ENCODE measurements around the gene FNDC3A. TPM values are rescaled to one million over a fixed set of nuclear protein-coding genes. Genes with fewer than 3 reads are reported as not detected.

Gene FNDC3A
- 13.4 to 23.4 TPM (median 20.6 TPM) in 5 replicates for total RNA-seq (2022; extraction: Qiagen RNA extraction; ENCODE audit: low read depth)

DNA sequence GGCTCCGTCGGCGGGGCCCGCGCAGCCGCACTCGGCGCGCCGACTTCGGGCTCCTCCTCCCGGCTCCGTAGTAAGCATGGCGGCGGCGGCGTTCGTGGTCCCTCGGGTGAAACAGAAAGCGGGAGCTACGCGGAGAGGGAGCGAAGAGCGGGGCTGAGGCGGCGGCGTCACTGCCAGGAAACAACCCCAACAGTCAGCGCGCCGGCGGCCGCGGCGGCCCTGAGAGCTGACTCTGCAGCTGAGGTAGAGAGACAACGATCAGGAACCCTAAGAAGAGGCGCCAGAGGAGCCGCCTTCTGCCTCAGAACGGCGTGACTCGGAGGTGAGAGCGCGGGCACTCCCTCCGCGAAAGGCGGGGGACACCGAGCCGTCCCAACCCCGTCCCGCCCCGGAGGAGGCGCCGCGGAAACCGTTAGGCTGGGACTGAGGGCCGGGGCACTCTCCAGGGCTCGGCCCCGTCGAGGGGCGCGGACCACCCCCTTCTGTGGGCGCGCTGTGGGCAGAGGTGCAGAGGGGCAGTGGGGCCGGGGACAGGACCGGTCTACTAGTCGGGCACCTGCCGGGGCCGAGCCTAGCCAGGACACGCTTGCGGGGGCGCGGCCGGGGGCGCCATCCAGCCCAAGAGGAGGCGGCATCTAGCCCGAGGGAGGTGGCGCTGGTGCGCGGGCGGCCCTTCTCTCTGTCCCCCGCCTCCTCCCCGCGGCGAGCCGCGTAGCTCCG, at the start of gene FNDC3A:
FNDC3A (plus strand) TSS at position 57 of the 720 bp plus-strand sequence. CDS start 30,279 bp downstream, outside the sequence.

DNA sequence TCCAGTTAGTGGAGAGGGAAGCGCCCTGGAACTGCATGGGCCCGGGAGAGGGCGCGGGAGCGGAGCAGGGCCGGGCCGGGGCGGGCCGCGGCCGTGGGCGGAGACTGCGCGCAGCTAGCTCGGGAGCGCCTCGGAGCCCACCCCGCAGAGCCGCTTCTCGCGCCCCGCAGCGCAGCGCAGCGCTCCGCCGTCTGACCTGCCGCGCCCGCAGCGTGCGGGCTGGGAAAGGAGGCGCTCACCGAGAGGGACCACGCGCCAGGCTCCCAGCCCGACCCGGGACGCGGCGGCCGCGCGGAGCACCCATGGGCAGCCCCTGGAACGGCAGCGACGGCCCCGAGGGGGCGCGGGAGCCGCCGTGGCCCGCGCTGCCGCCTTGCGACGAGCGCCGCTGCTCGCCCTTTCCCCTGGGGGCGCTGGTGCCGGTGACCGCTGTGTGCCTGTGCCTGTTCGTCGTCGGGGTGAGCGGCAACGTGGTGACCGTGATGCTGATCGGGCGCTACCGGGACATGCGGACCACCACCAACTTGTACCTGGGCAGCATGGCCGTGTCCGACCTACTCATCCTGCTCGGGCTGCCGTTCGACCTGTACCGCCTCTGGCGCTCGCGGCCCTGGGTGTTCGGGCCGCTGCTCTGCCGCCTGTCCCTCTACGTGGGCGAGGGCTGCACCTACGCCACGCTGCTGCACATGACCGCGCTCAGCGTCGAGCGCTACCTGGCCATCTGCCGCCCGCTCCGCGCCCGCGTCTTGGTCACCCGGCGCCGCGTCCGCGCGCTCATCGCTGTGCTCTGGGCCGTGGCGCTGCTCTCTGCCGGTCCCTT, 244.5 kb downstream of the FNDC3A start, which contains the start of gene MLNR:
MLNR (plus strand) TSS at position 303 of the 820 bp plus-strand sequence; CDS start at position 303, 0 bp downstream.

DNA sequence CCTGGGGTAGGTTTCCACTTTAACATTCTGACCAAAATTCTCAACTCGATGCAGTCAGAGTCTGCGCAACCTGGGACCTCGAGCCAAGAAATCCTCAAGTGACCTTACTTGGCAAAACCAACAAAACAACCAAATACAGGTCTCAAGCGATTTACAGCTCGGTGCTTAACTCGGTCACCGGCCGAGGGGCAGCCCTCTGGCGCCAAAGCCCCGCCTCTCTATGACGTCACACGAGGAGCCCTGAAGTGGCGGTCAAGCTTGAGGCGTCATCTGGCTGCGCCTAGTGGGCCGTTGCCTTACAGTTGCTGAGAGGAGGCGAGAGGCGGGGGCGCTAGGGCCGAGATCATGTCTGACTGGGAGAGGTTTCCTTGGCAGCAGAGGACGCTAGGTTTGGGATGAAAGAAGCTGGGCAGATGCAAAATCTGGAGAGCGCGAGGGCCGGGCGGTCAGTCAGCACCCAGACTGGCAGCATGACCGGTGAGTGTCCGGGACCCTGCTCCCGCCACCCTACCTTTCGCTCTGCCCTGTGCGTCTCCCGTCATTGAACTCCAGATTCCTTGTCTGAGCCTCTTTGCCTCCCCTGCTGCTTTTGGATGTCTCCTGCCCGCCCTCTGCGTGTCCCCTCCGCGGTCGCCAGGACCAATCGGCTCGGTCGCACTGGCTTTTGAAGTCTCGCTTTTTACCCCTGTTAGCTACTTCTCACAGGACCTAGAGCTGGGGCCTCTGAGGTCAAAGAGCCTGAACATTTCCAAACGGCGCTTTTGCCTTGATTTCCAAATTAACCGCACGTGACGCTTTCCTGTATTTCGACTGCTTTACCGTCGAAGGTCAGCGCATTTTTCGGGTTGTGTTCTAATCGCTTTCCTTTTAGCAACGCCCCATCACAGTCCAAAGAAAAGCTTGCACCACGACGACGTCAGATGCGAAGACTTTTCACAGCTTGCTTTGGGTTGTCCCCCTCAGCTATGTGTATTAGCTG, 272.2 kb downstream of the FNDC3A start, which contains the start of gene CDADC1:
CDADC1 (plus strand) TSS at position 283 of the 979 bp plus-strand sequence; CDS start at position 396, 113 bp downstream.

Other genes with a start within 250 kb of the FNDC3A start
- 0.34 to 0.63 TPM (median 0.61 TPM) in 3 of 5 replicates, not detected in the others for gene MLNR, start 244.4 kb downstream of the FNDC3A start, total RNA-seq (2022; extraction: Qiagen RNA extraction; ENCODE audit: low read depth)

Data from A549 treated with GW870086 at 1 μM for 4 hours (cell line).